Measurements from ENCODE around the gene ADGRG7. TPM values are rescaled to one million over a fixed set of nuclear protein-coding genes. Genes with fewer than 3 reads are reported as not detected.

Gene ADGRG7
- total and polyA plus RNA-seq, 9 of the 15 experiments (the other 6 are each of a cell fraction or from before 2014, with no cell fraction given), result 0.03 TPM; not detected in 7

- TF ChIP-seq, protein P1, sequence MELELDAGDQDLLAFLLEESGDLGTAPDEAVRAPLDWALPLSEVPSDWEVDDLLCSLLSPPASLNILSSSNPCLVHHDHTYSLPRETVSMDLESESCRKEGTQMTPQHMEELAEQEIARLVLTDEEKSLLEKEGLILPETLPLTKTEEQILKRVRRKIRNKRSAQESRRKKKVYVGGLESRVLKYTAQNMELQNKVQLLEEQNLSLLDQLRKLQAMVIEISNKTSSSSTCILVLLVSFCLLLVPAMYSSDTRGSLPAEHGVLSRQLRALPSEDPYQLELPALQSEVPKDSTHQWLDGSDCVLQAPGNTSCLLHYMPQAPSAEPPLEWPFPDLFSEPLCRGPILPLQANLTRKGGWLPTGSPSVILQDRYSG (tag; conservative IDR thresholded peaks at IDR 0.05; ENCODE audit: low read depth), result no peak
- TF ChIP-seq CHD1 (IDR thresholded peaks at IDR 0.05; ENCODE audit: low read length), result no peak
- peak; percentile 74 for TF ChIP-seq NFE2L1 (tag; IDR thresholded peaks at IDR 0.05; ENCODE audit: borderline replicate concordance, low read depth)
- peak; percentile 55; the same call in 1 of the 2 replicates for TF ChIP-seq SOX6 (IDR thresholded peaks at IDR 0.05)
- TF ChIP-seq ARID1B (IDR thresholded peaks at IDR 0.05), result peak; percentile 43; the same call in 1 of the 2 replicates
- TF ChIP-seq, protein P2, sequence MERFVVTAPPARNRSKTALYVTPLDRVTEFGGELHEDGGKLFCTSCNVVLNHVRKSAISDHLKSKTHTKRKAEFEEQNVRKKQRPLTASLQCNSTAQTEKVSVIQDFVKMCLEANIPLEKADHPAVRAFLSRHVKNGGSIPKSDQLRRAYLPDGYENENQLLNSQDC (CRISPR knock-in tag; IDR thresholded peaks at IDR 0.05), result no peak
- TF ChIP-seq ZNF316 (IDR thresholded peaks at IDR 0.05), result peak; percentile 95
- peak; percentile 94 for TF ChIP-seq MAFG (tag; conservative IDR thresholded peaks at IDR 0.05)
- TF ChIP-seq, protein P3, sequence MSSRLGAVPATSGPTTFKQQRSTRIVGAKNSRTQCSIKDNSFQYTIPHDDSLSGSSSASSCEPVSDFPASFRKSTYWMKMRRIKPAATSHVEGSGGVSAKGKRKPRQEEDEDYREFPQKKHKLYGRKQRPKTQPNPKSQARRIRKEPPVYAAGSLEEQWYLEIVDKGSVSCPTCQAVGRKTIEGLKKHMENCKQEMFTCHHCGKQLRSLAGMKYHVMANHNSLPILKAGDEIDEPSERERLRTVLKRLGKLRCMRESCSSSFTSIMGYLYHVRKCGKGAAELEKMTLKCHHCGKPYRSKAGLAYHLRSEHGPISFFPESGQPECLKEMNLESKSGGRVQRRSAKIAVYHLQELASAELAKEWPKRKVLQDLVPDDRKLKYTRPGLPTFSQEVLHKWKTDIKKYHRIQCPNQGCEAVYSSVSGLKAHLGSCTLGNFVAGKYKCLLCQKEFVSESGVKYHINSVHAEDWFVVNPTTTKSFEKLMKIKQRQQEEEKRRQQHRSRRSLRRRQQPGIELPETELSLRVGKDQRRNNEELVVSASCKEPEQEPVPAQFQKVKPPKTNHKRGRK (tag; IDR thresholded peaks at IDR 0.05), result 0 out of 2 replicates have a peak, but pooled peaks have one; percentile 30
- peak; percentile 36; the same call in 1 of the 2 replicates for TF ChIP-seq SMARCA4 (IDR thresholded peaks at IDR 0.05)
- TF ChIP-seq FOXA3 (CRISPR knock-in tag; conservative IDR thresholded peaks at IDR 0.05 in 1 of 2, IDR thresholded peaks at IDR 0.05 in 1 of 2), result peak; percentile 89 to 91
- no peak for TF ChIP-seq SIN3A (IDR thresholded peaks at IDR 0.05; ENCODE audit: borderline replicate concordance in 2 of 2, control insufficient read depth in 1 of 2, low read depth in 2 of 2, low read length in 2 of 2)
- TF ChIP-seq FOSL1 (tag; conservative IDR thresholded peaks at IDR 0.05), result peak; percentile 69
- TF ChIP-seq SFPQ (IDR thresholded peaks at IDR 0.05; ENCODE audit: low read depth, low read length), result no peak
- TF ChIP-seq, protein P4, sequence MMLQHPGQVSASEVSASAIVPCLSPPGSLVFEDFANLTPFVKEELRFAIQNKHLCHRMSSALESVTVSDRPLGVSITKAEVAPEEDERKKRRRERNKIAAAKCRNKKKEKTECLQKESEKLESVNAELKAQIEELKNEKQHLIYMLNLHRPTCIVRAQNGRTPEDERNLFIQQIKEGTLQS (IDR thresholded peaks at IDR 0.05), result peak; percentile 56; the same call in 1 of the 2 replicates
- TF ChIP-seq, protein P4 (CRISPR knock-in tag; conservative IDR thresholded peaks at IDR 0.05), result no peak
- TF ChIP-seq NFE2 (IDR thresholded peaks at IDR 0.05; ENCODE audit: low read depth), result peak; percentile 86
- no peak for TF ChIP-seq TBP (optimal IDR thresholded peaks at IDR 0.05; ENCODE audit: low read depth, low read length)
Observed at GRCh38 chr3:100602506-100603444, 6.6 kb upstream of the ADGRG7 start (continued).
